SK-N-SH (cell line): ENCODE data around the gene DSCAML1. TPM values are rescaled to one million over a fixed set of nuclear protein-coding genes. Genes with fewer than 3 reads are reported as not detected.

Experiments used
- CTCF ChIA-PET: fragments of 300-600, 350-600 bp; formaldehyde crosslinking; extraction: SDS; loops from one replicate; lab custom pipeline; 2021; lab: Yijun Ruan, JAX
- POLR2A ChIA-PET: fragments of 350-600 bp; sonication (Branson Sonifier 250); formaldehyde crosslinking; extraction: SDS; loops from one replicate; lab custom pipeline; 2020; ENCODE audit warnings: antibody characterized with exemption, inconsistent platforms; lab: Yijun Ruan, JAX
- DNase-seq: peaks from one replicate; pipeline ENCODE4 v3.0.0; 2012
- H2AFZ ChIP-seq: fragments of 200-600 bp; sonication (generic); 2 replicates; pipeline ENCODE4 v1.8.1; 2016; ENCODE audit warnings: antibody characterized with exemption, mild to moderate bottlenecking, low read depth
- H3F3A ChIP-seq: fragments of 200-600 bp; sonication (generic); replicated peaks from 2 replicates; pipeline ENCODE3; 2016; ENCODE audit warnings: antibody characterized with exemption, mild to moderate bottlenecking; ENCODE audit not compliant: insufficient read depth
- H3K27ac ChIP-seq, 2 experiments: fragments of 200-500 bp in 1 of 2; fragments of 200-600 bp in 1 of 2; sonication (Bioruptor generic) in 1 of 2; sonication (generic), shearing (Covaris generic) in 1 of 2; 2 replicates each; pipeline versions ENCODE4 v1.5.1 to v1.6.1; 2014 to 2016; ENCODE audit warnings: low read depth in 2 of 2, inconsistent platforms in 1 of 2, low read length in 1 of 2, mild to moderate bottlenecking in 1 of 2, mixed read lengths in 1 of 2
- H3K27me3 ChIP-seq: fragments of 200-600 bp; sonication (generic), shearing (Covaris generic); 2 replicates; pipeline ENCODE4 v1.6.1; 2016; ENCODE audit warnings: mixed run types; ENCODE audit not compliant: insufficient read depth
- H3K36me3 ChIP-seq, 2 experiments: fragments of 200-500 bp in 1 of 2; fragments of 200-600 bp in 1 of 2; sonication (Bioruptor generic) in 1 of 2; sonication (generic) in 1 of 2; replicated peaks in 1 of 2; 2 replicates each; pipeline versions ENCODE3 to v1.5.1; 2014 to 2016; ENCODE audit warnings: low read length in 1 of 2, mild to moderate bottlenecking in 1 of 2; ENCODE audit not compliant: insufficient read depth in 2 of 2, control insufficient read depth in 1 of 2
- H3K4me1 ChIP-seq, 2 experiments: fragments of 200-500 bp in 1 of 2; fragments of 200-600 bp in 1 of 2; sonication (Bioruptor generic) in 1 of 2; sonication (generic), shearing (Covaris generic) in 1 of 2; 2 replicates each; pipeline versions ENCODE4 v1.5.1 to v1.6.1; 2014 to 2016; ENCODE audit warnings: low read depth in 1 of 2, low read length in 1 of 2, mixed run types in 1 of 2; ENCODE audit not compliant: insufficient read depth in 2 of 2, control insufficient read depth in 1 of 2
- H3K4me2 ChIP-seq: fragments of 200-600 bp; sonication (generic), shearing (Covaris generic); 2 replicates; pipeline ENCODE4 v1.6.1; 2017; ENCODE audit warnings: mixed run types
- H3K4me3 ChIP-seq, 2 experiments: fragments of 200-500 bp in 1 of 2; fragments of 200-600 bp in 1 of 2; sonication (Bioruptor generic) in 1 of 2; sonication (generic), shearing (Covaris generic) in 1 of 2; 2 replicates each; pipeline versions ENCODE4 v1.5.1 to v1.8.1; 2014 to 2016; ENCODE audit warnings: low read depth in 2 of 2, inconsistent platforms in 1 of 2, low read length in 1 of 2, mild to moderate bottlenecking in 1 of 2, mixed read lengths in 1 of 2, moderate library complexity in 1 of 2
- H3K79me2 ChIP-seq: fragments of 200-600 bp; sonication (generic); 2 replicates; pipeline ENCODE4 v1.8.1; 2017; ENCODE audit warnings: mild to moderate bottlenecking; ENCODE audit not compliant: insufficient read depth
- H3K9ac ChIP-seq: fragments of 200-600 bp; sonication (generic); 2 replicates; pipeline ENCODE4 v1.6.1; 2017; ENCODE audit warnings: mixed run types
- H3K9me2 ChIP-seq: fragments of 200-600 bp; sonication (generic); 2 replicates; pipeline ENCODE4 v1.6.1; 2017; ENCODE audit warnings: mixed run types
- H3K9me3 ChIP-seq: fragments of 200-600 bp; sonication (generic); 2 replicates; pipeline ENCODE4 v1.6.1; 2017; ENCODE audit warnings: mixed run types, mild to moderate bottlenecking, moderate library complexity
- H4K20me1 ChIP-seq: fragments of 200-600 bp; sonication (generic); 2 replicates; pipeline ENCODE4 v1.6.1; 2017; ENCODE audit warnings: mild to moderate bottlenecking, mixed run types; ENCODE audit not compliant: insufficient read depth
- CTCF ChIP-seq: fragments of 200-600 bp; sonication (generic); IDR thresholded peaks from 2 replicates; pipeline ENCODE4 v1.6.1; 2017; ENCODE audit warnings: antibody characterized with exemption, mild to moderate bottlenecking, moderate library complexity
- EP300 ChIP-seq, 2 experiments: IDR thresholded peaks; 2 replicates each; pipeline versions ENCODE4 v1.4.0 to v1.6.1; 2012; ENCODE audit warnings: borderline replicate concordance in 1 of 2, low read depth in 1 of 2, low read length in 1 of 2
- FOSL2 ChIP-seq: IDR thresholded peaks from 2 replicates; pipeline ENCODE4 v1.4.0; 2012; ENCODE audit warnings: low read depth, mild to moderate bottlenecking, moderate library complexity, borderline replicate concordance
- IRF3 ChIP-seq: fragments of 150-350 bp; IDR thresholded peaks from 2 replicates; pipeline ENCODE4 v1.6.1; 2016; ENCODE audit warnings: mild to moderate bottlenecking, low read depth, low read length
- JUND ChIP-seq: IDR thresholded peaks from 2 replicates; pipeline ENCODE4 v1.4.0; 2012
- MAX ChIP-seq: IDR thresholded peaks from 2 replicates; pipeline ENCODE4 v1.4.0; 2012; ENCODE audit warnings: low read depth
- MXI1 ChIP-seq: IDR thresholded peaks from 2 replicates; pipeline ENCODE4 v1.6.1; 2012; ENCODE audit warnings: mild to moderate bottlenecking, low read depth, low read length, improper control_type of control experiment
- NFIC ChIP-seq: IDR thresholded peaks from 2 replicates; pipeline ENCODE4 v1.4.0; 2012; ENCODE audit warnings: borderline replicate concordance
- POLR2AphosphoS5 ChIP-seq: IDR thresholded peaks from 2 replicates; pipeline ENCODE4 v1.6.1; 2012; ENCODE audit warnings: low read depth, low read length
- REST ChIP-seq: IDR thresholded peaks from 2 replicates; pipeline ENCODE4 v1.6.1; 2012; ENCODE audit warnings: mild to moderate bottlenecking, low read depth, low read length, moderate library complexity
- RFX5 ChIP-seq: IDR thresholded peaks from 2 replicates; pipeline ENCODE4 v1.6.1; 2012; ENCODE audit warnings: mild to moderate bottlenecking, improper control_type of control experiment, low read length
- RXRA ChIP-seq: IDR thresholded peaks from 2 replicates; pipeline ENCODE4 v1.4.0; 2012; ENCODE audit warnings: low read depth, mild to moderate bottlenecking, borderline replicate concordance
- USF1 ChIP-seq: IDR thresholded peaks from 2 replicates; pipeline ENCODE4 v1.4.0; 2012; ENCODE audit warnings: low read depth, borderline replicate concordance
- ZBTB33 ChIP-seq: IDR thresholded peaks from 2 replicates; pipeline ENCODE4 v1.4.0; 2012; ENCODE audit warnings: low read depth, borderline replicate concordance
- WGBS: methylation state at CpG from one replicate; pipeline ENCODE4 v1.1.6; 2017; ENCODE audit warnings: low lambda C conversion rate; 5-methylcytosine and 5-hydroxymethylcytosine counted together
- polyA plus RNA-seq, 3 experiments: library from polyadenylated mRNA; depleted of rRNA; stranded (reverse); fragments of >200 nt; gene quantifications; 2 replicates each; pipeline ENCODE4 v1.2.3, GENCODE V29; 2012

The DSCAML1 gene
- polyA plus RNA-seq, 1 of the 3 experiments (the other 2 are of a cell fraction), result not detected

DNA sequence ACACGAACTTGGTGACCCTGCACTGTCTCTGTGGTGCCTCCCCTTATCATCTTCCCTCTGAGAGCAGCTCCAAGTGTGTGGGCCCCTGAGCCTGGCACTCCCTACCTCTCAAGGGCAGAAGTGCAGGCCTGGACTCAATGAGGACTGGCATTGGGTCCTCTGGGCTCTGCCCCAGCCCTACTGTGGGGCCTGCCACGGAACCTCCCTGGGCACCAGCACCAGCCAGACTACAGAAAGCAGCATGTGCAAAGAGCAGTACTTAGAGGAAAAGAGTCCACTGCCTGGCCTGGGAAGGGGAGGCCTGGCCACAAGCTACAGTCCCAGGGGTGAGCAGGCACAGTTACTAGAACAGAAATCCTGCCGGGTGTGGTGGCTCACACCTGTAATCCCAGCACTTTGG is 222.5 kb downstream of the DSCAML1 start (continued):
- TF ChIP-seq ZBTB33, result no peak
- TF ChIP-seq USF1, result no peak
- TF ChIP-seq EP300 (IDR thresholded peaks at IDR 0.05; ENCODE audit: borderline replicate concordance in 1 of 2, low read depth in 1 of 2, low read length in 1 of 2), result no peak
- TF ChIP-seq RFX5, result no peak
- TF ChIP-seq CTCF, result no peak

- DNase-seq, result no peak
- H4K20me1 ChIP-seq, result no peaks in the 10 kb centered on the region
- H3K36me3 ChIP-seq, result no peaks in the 10 kb centered on the region
- POLR2A ChIA-PET, result interaction anchor here (1.0 kb wide), 1 partner anchor 53 kb away, joined by 3 read pairs; no protein-coding TSS in a partner anchor
- CTCF ChIA-PET, result interaction anchor here (1.5 kb wide), 2 partner anchors 147 to 244 kb away, joined by 3 to 6 read pairs; no protein-coding TSS in a partner anchor
- no peaks in the 10 kb centered on the region for H3F3A ChIP-seq
- H3K27ac ChIP-seq, result no peak overlapping the region
- WGBS, result 66% methylated on average over 4 of the region's 8 CpGs
- H3K9me3 ChIP-seq, result no peaks in the 10 kb centered on the region
- H3K4me3 ChIP-seq, result no peak overlapping the region
- no peak overlapping the region for H3K4me2 ChIP-seq
- H3K9ac ChIP-seq, result no peak overlapping the region
- H3K4me1 ChIP-seq, result peaks cover 0 to 14% of the 10 kb centered on the region in 2 experiments; a peak in 1 of 4 replicates
- H3K79me2 ChIP-seq, result no peaks in the 10 kb centered on the region
- no peak overlapping the region for H2AFZ ChIP-seq
- no peaks in the 10 kb centered on the region for H3K9me2 ChIP-seq
- peaks cover 12% of the 10 kb centered on the region; the same call in 1 of the 2 replicates for H3K27me3 ChIP-seq
- no peak for TF ChIP-seq FOSL2
- no peak for TF ChIP-seq IRF3
- TF ChIP-seq ZBTB33, result no peak
- no peak for TF ChIP-seq NFIC
- TF ChIP-seq CTCF, result no peak
- no peak for TF ChIP-seq MXI1
- TF ChIP-seq RXRA, result no peak
- TF ChIP-seq JUND, result no peak
- no peak for TF ChIP-seq POLR2AphosphoS5
- no peak for TF ChIP-seq MAX
- no peak for TF ChIP-seq REST
Measured at GRCh38 chr11:117573326-117573725, 223.7 kb downstream of the DSCAML1 start.
